MM.1S (cell line): Measurements from ENCODE around the gene ACACB.

Experiments
- DNase-seq: peaks from one replicate; pipeline ENCODE4 v3.0.0-alpha.2; 2015
- H2AFZ ChIP-seq: fragments of 300-600 bp; sonication (generic); 2 replicates; pipeline ENCODE4 v1.6.0; 2016; ENCODE audit warnings: antibody characterized with exemption, low read length
- H3F3A ChIP-seq: fragments of 300-600 bp; sonication (generic); 2 replicates; pipeline ENCODE4 v1.6.1; 2016; ENCODE audit warnings: mild to moderate bottlenecking, antibody characterized with exemption, low read length, moderate library complexity, mixed read lengths; ENCODE audit not compliant: insufficient read depth
- H3K27ac ChIP-seq: fragments of 300-600 bp; sonication (generic); 2 replicates; pipeline ENCODE4 v1.5.1; 2016; ENCODE audit warnings: mild to moderate bottlenecking, low read length
- H3K27me3 ChIP-seq: fragments of 300-600 bp; sonication (generic); replicated peaks from 2 replicates; pipeline ENCODE4 v1.6.0; 2016; ENCODE audit warnings: low read length; ENCODE audit not compliant: insufficient read depth
- H3K36me3 ChIP-seq: fragments of 300-600 bp; sonication (generic); replicated peaks from 2 replicates; pipeline ENCODE4 v1.6.1; 2016; ENCODE audit warnings: mild to moderate bottlenecking, low read length, mixed read lengths; ENCODE audit not compliant: insufficient read depth
- H3K4me1 ChIP-seq: fragments of 300-600 bp; sonication (generic); 2 replicates; pipeline ENCODE4 v1.6.1; 2016; ENCODE audit warnings: low read length, mixed read lengths
- H3K4me2 ChIP-seq: fragments of 300-600 bp; sonication (generic); 2 replicates; pipeline ENCODE4 v1.6.0; 2016; ENCODE audit warnings: low read depth, low read length
- H3K4me3 ChIP-seq: fragments of 300-600 bp; sonication (generic); 2 replicates; pipeline ENCODE4 v1.5.1; 2016; ENCODE audit warnings: low read length, mixed read lengths
- H3K79me2 ChIP-seq: fragments of 300-600 bp; sonication (generic); 2 replicates; pipeline ENCODE4 v1.6.1; 2016; ENCODE audit warnings: mixed run types, low read length, mixed read lengths
- H3K9ac ChIP-seq: fragments of 300-600 bp; sonication (generic); 2 replicates; pipeline ENCODE4 v1.6.1; 2016; ENCODE audit warnings: low read length, mixed read lengths
- H3K9me2 ChIP-seq: fragments of 300-600 bp; sonication (generic); replicated peaks from 2 replicates; pipeline ENCODE4 v1.6.1; 2016; ENCODE audit warnings: mild to moderate bottlenecking, low read length, mixed read lengths; ENCODE audit not compliant: insufficient read depth
- H3K9me3 ChIP-seq: fragments of 300-600 bp; sonication (generic); replicated peaks from 2 replicates; pipeline ENCODE4 v1.6.1; 2016; ENCODE audit warnings: mild to moderate bottlenecking, low read length, mixed read lengths; ENCODE audit not compliant: insufficient read depth
- H4K20me1 ChIP-seq: fragments of 300-600 bp; sonication (generic); 2 replicates; pipeline ENCODE4 v1.6.1; 2016; ENCODE audit warnings: mild to moderate bottlenecking, low read length, moderate library complexity, mixed read lengths; ENCODE audit not compliant: insufficient read depth
- CTCF ChIP-seq: fragments of 300-600 bp; sonication (generic); IDR thresholded peaks from 2 replicates; pipeline ENCODE4 v1.5.1; 2016; ENCODE audit warnings: antibody characterized with exemption, low read length, mixed read lengths
- EZH2 ChIP-seq: fragments of 300-600 bp; sonication (generic); optimal IDR thresholded peaks from 2 replicates; pipeline ENCODE3; 2017; ENCODE audit warnings: low read depth, mild to moderate bottlenecking, antibody characterized with exemption, low read length, mixed read lengths
- EZH2phosphoT487 ChIP-seq: fragments of 300-600 bp; sonication (generic); IDR thresholded peaks from 2 replicates; pipeline ENCODE4 v1.6.1; 2018; ENCODE audit warnings: antibody characterized with exemption, low read length

The ACACB gene

GRCh38 chr12:109259545-109259895 lies 143.1 kb downstream of the ACACB start:
- TF ChIP-seq EZH2phosphoT487 = no peak
- no peak for TF ChIP-seq CTCF
- no peak for TF ChIP-seq EZH2
- no peaks in the 10 kb centered on the region for H3K9me2 ChIP-seq
- no peak overlapping the region for H3K4me3 ChIP-seq
- H3K27ac ChIP-seq = no peak overlapping the region
- H3K9ac ChIP-seq = no peak overlapping the region
- no peaks in the 10 kb centered on the region for H3K36me3 ChIP-seq
- no peak overlapping the region for H2AFZ ChIP-seq
- H3K27me3 ChIP-seq = no peaks in the 10 kb centered on the region
- H3K9me3 ChIP-seq = no peaks in the 10 kb centered on the region
- H3K4me2 ChIP-seq = no peak overlapping the region
- no peak for DNase-seq
- H4K20me1 ChIP-seq = no peaks in the 10 kb centered on the region
- no peaks in the 10 kb centered on the region for H3K79me2 ChIP-seq
- no peaks in the 10 kb centered on the region for H3K4me1 ChIP-seq
- no peaks in the 10 kb centered on the region for H3F3A ChIP-seq

- H2AFZ ChIP-seq = no peak overlapping the region
- no peaks in the 10 kb centered on the region for H3K79me2 ChIP-seq
- H3K4me3 ChIP-seq = no peak overlapping the region
- no peak overlapping the region for H3K27ac ChIP-seq
- no peak for DNase-seq
- H3K27me3 ChIP-seq = no peaks in the 10 kb centered on the region
- H3K4me2 ChIP-seq = no peak overlapping the region
- no peak for TF ChIP-seq CTCF
- TF ChIP-seq EZH2 = no peak
- TF ChIP-seq EZH2phosphoT487 = no peak
- H3K36me3 ChIP-seq = no peaks in the 10 kb centered on the region
- H3F3A ChIP-seq = no peaks in the 10 kb centered on the region
- no peaks in the 10 kb centered on the region for H3K9me3 ChIP-seq
- H4K20me1 ChIP-seq = no peaks in the 10 kb centered on the region
- H3K9me2 ChIP-seq = no peaks in the 10 kb centered on the region
- no peak overlapping the region for H3K9ac ChIP-seq
- no peaks in the 10 kb centered on the region for H3K4me1 ChIP-seq
Observed at GRCh38 chr12:109261087-109261486, 144.7 kb downstream of the ACACB start.

GRCh38 chr12:109261939-109262338 lies 145.6 kb downstream of the ACACB start:
- Histone ChIP-seq H3K4me3 (no peak overlapping the region), H3K79me2 (no peaks in the 10 kb centered on the region), H3K9me3 (no peaks in the 10 kb centered on the region), H3K27ac (no peak overlapping the region), H3K9me2 (no peaks in the 10 kb centered on the region), H3K9ac (no peak overlapping the region), H3K27me3 (no peaks in the 10 kb centered on the region), H4K20me1 (no peaks in the 10 kb centered on the region), H3K4me2 (no peak overlapping the region), H3K36me3 (no peaks in the 10 kb centered on the region), H2AFZ (no peak overlapping the region), H3F3A (no peaks in the 10 kb centered on the region), H3K4me1 (no peaks in the 10 kb centered on the region)
- no peak for TF ChIP-seq EZH2
- TF ChIP-seq CTCF = no peak
- TF ChIP-seq EZH2phosphoT487 = no peak
- DNase-seq = no peak
